ENCODE data around the gene OLFML3.
A peak's percentile ranks its signal among the peaks of the same experiment; 100 is the strongest.
"Not testable (repeated sequence)": the region's sequence is repeated elsewhere in the genome, so short reads cannot be mapped to it uniquely, and the experiment has no call there.

Gene OLFML3

DNA sequence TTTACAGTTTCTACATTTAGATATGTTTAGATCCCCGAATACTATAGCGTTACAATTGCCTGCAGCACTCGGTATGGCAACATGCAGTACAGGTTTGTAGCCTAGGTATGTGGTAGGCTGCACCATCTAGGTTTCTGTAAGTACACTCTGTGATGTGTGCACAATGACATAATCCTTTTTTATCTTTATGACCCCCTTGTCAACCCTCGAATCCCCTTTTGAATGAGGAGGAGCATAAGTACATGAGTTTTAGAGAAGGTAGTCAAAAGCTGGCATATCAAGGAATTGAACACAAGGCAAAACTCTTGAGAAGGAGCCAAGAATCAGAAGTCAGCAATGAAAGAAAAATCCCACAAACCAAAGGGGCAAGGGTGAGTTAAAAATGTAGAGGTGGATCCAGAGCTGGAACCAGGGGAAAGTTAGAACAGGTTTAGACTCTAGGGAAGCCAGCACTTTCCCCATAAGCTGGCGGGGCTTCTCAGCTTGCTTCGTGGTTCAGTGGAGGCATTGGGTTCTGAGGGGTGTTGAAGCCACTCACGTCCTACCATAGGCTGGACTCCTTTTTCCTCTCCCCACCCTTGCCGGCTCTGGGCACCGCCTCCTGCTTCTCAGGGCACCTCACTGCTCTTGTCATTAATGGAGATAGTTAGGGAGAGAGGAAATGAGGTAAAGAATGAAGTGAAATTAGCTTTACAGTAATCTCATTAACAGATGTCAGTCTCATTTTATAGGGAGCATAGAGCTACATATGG lies 31.3 kb downstream of the OLFML3 start:
- H3K4me3 ChIP-seq (ENCODE audit: low read length) = no peak overlapping the region
- no peak for DNase-seq (ENCODE audit: low read depth)
- TF ChIP-seq, protein P1, sequence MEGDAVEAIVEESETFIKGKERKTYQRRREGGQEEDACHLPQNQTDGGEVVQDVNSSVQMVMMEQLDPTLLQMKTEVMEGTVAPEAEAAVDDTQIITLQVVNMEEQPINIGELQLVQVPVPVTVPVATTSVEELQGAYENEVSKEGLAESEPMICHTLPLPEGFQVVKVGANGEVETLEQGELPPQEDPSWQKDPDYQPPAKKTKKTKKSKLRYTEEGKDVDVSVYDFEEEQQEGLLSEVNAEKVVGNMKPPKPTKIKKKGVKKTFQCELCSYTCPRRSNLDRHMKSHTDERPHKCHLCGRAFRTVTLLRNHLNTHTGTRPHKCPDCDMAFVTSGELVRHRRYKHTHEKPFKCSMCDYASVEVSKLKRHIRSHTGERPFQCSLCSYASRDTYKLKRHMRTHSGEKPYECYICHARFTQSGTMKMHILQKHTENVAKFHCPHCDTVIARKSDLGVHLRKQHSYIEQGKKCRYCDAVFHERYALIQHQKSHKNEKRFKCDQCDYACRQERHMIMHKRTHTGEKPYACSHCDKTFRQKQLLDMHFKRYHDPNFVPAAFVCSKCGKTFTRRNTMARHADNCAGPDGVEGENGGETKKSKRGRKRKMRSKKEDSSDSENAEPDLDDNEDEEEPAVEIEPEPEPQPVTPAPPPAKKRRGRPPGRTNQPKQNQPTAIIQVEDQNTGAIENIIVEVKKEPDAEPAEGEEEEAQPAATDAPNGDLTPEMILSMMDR (conservative IDR thresholded peaks at IDR 0.05; ENCODE audit: low read length) = no peak

- TF ChIP-seq, protein P1 (conservative IDR thresholded peaks at IDR 0.05; ENCODE audit: low read length) = no peak; the same call in 1 of the 2 replicates
- H3K4me3 ChIP-seq (ENCODE audit: low read length) = no peak overlapping the region
- peak; percentile 62 for DNase-seq (ENCODE audit: low read depth)
Observed at GRCh38 chr1:114011796-114012195, 32.5 kb downstream of the OLFML3 start.

DNA sequence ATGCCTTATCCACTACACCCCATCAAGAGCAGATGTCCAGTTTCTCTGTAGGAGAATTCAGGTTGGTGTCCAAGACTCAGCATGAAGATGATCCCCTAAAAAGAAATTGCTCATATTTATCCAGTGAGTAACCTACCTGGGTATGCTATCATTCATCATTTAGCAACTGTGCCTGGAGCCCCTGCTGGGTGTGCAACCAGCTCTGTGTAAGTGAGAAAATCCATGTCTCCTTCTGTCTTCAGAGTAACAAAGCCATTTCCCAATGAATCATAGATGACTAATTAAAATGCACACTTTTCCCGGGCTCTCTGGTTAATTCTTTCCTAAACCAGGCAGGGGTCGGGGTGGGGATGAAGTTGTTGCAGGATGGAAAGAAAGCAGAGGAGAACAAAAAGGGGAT lies 35.8 kb downstream of the OLFML3 start:
- H3K4me3 ChIP-seq (ENCODE audit: low read length) = no peak overlapping the region
- TF ChIP-seq, protein P1 (conservative IDR thresholded peaks at IDR 0.05; ENCODE audit: low read length) = no peak
- no peak for DNase-seq (ENCODE audit: low read depth)

DNA sequence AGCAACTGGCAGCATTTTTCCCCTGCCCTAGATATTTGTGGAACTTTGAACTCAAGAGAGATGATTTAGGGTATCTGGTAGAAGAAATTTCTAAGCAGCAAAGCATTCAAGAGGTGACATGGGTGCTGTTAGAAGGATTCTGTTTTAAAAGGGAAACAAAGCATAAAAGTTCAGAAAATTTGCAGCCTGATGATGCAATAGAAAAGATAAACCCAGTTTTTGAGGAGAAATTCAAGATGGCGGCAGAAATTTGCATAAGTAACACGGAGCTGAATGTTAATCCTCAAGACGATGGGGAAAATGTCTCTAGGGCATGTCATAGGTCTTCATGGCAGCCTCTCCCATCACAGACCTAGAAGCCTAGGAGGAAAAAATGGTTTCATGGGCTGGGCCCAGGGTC lies 40.5 kb downstream of the OLFML3 start:
- DNase-seq (ENCODE audit: low read depth) = not testable (repeated sequence)

DNA sequence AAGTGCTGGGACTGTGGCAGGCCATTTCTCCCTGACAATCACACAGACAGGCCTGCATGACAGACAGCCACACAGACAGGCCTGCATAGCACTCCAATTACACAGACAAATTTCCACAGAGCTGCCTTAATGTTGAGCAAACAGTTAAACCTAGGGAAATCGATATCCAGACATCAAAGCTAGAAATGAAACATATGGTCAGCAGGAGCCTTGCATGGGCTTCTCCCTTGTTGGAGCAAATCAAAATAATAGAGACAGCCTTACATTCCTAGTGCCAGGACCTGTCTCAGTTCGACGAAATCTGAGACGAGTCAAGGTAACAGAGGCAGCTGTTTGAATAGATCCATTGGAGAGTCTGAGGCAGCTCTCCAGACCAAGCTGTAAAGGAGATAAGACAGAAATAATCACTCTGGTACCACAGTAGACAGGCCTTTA lies 42.4 kb downstream of the OLFML3 start:
- no peak for DNase-seq (ENCODE audit: low read depth)
- no peak overlapping the region for H3K4me3 ChIP-seq (ENCODE audit: low read length)
- TF ChIP-seq, protein P1 (conservative IDR thresholded peaks at IDR 0.05; ENCODE audit: low read length) = no peak

More for the DNA sequence above, 40.5 kb downstream of the OLFML3 start:
- not testable (repeated sequence) for H3K4me3 ChIP-seq (ENCODE audit: low read length)

DNA sequence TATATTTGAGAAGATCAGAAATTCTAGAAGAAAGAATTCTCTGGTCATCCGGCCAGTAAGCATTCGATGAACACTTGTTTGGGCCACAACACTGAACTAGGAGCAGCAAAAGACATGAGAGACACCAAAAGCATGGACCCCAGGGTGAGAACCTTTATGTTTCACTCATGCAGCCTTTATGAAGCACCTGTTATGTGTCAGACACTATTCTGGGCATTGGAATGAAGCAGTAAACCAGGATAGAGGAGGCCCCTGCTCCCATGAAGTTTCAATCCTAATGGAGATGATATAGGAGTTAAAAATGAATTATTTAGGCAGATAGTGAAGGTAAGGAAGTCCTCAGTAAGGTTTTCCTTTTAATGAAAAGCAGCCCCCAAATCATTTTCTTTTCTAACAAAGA lies 43.6 kb downstream of the OLFML3 start:
- no peak for DNase-seq (ENCODE audit: low read depth)
- TF ChIP-seq, protein P1 (conservative IDR thresholded peaks at IDR 0.05; ENCODE audit: low read length) = no peak
- H3K4me3 ChIP-seq (ENCODE audit: low read length) = no peak overlapping the region

DNA sequence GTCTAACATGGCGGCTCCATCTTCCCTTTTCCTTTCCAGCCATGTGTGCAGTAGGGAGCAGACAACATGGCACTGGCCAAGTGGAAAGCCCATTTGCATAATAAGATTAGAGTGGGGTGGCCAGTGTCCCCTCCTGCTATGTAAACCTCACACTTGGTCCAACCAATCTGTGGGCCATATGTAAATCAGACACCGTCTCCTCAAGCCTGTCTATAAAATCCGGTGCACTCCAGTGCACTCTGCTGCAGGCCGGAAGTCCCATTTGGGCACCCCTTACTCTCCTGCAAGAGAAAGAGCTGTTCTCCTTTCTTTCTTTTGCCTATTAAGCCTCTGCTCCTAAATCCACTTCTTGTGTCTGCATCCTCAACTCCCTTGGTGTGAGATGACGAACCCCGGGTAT lies 44.1 kb downstream of the OLFML3 start:
- TF ChIP-seq, protein P1 (conservative IDR thresholded peaks at IDR 0.05; ENCODE audit: low read length) = no peak
- DNase-seq (ENCODE audit: low read depth) = no peak
- H3K4me3 ChIP-seq (ENCODE audit: low read length) = no peak overlapping the region

All from AG10803 (cell line).